GOT3 (cell line): ENCODE measurements around the gene SELENOK.
A peak's percentile ranks its signal among the peaks of the same experiment; 100 is the strongest.

ENCODE experiments used
- DNase-seq: peaks from one replicate; lab custom pipeline; 2025; ENCODE audit warnings: mixed read lengths; lab: John Stamatoyannopoulos, UW

Gene SELENOK

GRCh38 chr3:53883008-53883407 is 8.7 kb downstream of the SELENOK start:
- DNase-seq = no peak

GRCh38 chr3:53881691-53882593 is 9.7 kb downstream of the SELENOK start, which contains the start of gene ACTR8:
Gene ACTR8 (minus strand): TSS chr3:53882152. CDS start chr3:53882101, 51 bp downstream.
- peak; percentile 54 for DNase-seq

DNA sequence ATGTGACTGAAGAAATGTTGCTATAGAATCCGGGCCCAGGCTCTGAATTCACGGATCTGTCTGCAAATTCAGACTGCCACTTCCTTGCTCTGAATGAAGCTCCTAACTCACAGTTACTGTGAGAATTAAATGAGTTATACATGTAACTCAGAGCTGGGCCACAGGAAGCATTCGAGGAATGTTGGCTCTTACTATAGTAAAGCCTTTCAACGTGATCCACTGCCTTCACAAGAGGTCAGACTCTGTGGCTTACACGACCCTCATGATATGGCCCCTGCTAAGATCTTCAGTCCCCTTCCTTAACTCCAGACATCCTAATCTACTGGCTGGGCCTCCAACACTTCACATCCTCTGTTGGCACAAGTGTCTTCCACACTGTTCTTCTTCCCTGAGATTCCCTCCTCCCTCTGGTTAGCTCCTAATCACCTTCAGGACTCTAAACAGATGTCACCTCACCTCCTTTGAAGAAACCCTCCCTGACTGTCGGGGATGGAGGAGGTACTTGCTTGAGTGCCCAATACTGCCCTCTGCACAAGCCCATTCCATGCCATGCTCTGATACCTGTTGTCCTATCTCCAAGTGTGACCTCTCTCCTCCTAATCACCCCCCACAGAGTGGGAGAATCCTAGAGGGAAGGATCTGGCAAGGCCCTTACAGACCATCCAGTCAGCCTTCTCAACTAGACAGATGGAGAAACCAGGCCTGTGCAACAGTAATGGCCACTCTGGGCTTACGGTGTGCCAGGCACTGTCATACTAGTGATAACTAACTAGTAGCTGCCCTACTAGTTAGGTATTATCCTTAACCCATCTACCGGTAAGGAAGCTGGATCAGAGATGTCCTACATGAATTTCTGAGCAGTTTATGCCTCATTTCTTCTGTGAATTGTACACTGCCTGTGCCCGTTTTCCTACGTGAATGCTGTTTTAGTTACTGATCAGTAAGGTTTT is 11.0 kb downstream of the SELENOK start:
- no peak for DNase-seq

DNA sequence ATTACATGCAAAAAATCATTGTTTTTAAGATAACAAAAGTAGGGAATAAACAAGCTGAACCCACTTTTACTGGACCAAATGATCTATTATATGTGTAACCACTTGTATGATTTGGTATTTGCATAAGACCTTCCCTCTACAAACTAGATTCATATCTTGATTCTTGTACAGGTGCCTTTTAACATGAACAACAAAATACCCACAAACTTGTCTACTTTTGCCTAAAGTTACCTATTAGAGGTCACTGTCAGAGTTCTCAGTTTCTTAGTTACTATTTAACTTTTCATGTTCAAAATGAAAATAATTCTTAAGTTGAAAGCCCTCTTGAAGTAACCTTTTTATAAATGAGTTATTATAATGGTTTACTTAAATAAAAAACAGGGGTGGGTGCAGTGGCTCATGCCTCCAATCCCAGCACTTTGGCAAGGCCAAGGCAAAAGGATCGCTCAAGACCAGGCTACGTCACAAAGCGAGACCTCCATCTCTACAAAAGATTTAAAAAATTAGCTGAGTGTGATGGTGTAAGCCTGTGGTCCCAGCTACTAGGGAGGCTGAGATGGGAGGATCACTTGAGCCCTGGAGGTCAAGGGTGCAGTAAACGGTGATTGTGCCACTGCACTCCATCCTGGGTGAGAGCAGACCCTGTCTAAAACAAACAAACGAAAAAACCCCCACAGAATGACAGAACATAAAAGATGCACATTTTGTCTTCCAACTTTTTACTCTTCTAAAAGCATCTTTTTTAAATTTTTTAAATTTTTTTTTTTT is 25.7 kb downstream of the SELENOK start:
- DNase-seq = no peak

GRCh38 chr3:53863145-53863544 is 28.5 kb downstream of the SELENOK start:
- DNase-seq = no peak

GRCh38 chr3:53862241-53862640 is 29.4 kb downstream of the SELENOK start:
- no peak for DNase-seq

- DNase-seq = no peak
These were observed 31.5 kb downstream of the SELENOK start for GRCh38 chr3:53860196-53860595.

DNA sequence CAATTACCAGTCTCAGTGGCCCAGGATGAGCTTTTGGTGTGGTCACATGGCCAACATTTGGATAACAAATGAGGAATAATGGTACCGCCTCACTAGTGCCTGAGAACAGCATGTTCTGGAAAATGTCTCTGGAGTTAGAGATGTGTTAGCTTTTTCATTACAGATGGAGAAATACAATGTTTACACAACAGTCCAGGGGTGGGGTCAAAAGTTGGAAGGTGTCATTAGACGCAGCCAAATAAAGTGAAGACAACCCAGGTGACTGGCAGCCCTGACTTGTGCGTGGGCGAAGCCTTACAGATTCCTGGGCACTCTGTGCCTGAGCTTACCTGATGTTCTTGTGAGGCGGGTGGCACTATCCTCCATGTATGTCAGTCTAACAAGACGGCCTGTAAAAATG is 32.5 kb downstream of the SELENOK start:
- DNase-seq = no peak

DNA sequence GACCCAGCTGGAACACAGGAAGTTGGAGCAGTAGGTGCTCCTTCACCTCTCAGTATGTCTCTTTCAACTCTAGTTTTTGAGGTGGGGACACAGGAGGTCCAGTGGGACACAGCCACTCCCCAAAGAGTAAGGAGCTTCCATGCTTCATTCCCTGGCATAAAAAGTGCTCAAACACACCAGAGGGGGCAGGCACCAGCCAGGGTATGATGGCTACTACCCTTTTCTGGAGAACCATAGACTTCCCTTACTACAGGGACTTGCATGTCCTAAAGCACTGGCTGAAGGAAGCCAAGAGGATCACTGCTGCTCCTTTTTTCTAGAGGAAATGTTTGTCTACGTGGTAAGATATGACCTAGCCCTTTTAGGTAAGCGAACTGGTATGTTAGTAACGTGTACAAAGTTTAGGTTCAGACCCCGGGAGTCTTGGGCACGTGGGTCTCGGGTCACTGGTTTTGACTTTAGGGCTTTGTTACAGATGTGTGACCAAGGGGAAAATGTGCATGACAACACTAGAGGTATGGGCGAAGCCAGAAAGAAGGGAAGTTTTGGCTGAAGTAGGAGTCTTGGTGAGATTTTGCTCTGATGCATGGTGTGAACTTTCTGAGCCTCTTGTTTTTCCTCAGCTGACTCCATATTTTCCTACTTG is 33.4 kb downstream of the SELENOK start:
- DNase-seq = no peak

DNA sequence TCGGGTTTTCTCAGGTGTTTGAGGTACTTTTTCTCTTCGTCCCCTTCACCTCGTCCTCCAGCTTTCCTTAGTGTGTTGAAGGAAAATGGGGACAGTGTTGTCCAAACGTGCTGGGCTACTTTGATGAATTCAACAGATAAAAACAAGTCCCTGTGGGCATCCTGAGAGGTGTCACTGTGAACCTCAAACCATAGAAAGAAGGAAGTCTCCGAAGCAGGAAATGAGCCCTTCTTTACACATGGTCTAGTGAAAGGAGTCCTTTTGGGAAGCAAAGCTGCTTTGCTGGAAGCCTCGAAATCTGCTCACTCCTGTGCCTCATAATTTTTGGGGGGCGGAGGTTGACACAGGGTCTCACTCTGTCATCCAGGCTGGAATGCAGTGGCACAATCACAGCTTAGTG is 34.7 kb downstream of the SELENOK start:
- no peak for DNase-seq

GRCh38 chr3:53850895-53851294 is 40.8 kb downstream of the SELENOK start:
- no peak for DNase-seq

DNA sequence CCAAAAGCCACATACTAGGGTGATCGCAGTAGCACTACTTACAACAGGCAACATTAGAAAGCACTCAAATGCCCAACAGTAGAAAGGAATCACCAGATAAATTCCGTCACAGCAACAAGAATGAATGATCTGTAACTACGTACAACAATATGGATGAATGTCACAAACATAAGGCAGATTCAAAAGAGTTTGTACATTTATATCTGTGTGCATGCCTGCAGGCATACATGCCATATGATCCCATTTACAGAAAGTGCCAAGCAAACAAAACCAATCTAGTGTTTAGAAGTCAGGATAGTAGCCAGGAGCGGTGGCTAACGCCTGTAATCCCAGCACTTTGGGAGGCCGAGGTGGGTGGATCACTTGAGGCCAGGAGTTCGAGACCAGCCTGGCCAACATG is 41.7 kb downstream of the SELENOK start:
- no peak for DNase-seq

- DNase-seq = no peak
These were observed 44.9 kb downstream of the SELENOK start for GRCh38 chr3:53846851-53847155.

DNA sequence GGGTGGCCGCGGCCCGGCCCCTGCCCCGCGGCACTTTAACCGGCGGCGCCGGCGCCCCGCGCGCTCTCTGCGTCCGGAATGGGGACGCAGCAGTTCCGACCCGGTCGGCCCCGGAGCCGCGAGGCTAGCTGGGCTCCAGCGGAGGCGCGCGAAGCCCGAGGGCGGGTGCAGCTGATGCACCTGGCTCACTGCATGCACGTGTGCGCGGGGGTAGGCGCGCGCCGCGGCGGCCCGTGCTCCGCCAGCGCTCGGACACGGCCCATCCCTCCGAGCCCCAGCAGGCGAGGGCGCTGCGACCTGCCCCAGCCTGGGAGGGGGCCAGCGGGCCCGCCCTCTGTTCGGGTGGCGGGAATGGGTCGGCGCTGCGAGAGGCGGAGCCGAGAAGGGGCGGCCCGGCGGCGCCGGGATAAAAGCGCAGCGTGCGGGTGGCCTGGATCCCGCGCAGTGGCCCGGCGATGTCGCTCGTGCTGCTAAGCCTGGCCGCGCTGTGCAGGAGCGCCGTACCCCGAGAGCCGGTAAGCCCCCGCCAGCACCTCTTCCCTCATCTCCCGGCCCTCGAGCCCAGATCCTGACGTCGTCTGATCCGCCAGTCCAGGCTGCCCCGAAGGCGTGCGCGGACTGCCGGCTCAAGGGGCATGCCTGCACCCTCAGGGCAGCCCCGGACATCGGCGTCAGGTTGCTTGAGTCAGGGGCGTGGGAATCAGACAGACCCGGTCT is 45.4 kb downstream of the SELENOK start, which contains the start of the genes CHDH and IL17RB:
Gene CHDH, minus strand, starts transcription at position 286 of the 717 bp plus-strand sequence. CDS start 22,411 bp downstream, outside the sequence.
Gene IL17RB, plus strand, starts transcription at position 435 of the 717 bp plus-strand sequence. Its CDS starts 21 bp downstream, at position 456.
- no peak for DNase-seq

DNA sequence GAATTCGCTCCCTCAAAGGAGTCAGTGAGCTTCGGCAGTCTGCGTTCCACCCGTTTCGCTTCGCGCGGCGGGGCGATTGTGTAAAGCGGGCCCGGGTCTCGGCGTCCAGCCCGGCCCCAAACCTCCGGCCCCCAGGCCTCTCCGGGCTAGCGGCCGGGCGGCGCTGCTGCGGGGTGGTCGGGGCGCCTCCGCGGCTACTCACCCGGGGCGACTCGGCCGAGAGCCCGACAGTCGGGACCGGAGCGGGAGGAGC is 45.9 kb downstream of the SELENOK start:
- DNase-seq = no peak

DNA sequence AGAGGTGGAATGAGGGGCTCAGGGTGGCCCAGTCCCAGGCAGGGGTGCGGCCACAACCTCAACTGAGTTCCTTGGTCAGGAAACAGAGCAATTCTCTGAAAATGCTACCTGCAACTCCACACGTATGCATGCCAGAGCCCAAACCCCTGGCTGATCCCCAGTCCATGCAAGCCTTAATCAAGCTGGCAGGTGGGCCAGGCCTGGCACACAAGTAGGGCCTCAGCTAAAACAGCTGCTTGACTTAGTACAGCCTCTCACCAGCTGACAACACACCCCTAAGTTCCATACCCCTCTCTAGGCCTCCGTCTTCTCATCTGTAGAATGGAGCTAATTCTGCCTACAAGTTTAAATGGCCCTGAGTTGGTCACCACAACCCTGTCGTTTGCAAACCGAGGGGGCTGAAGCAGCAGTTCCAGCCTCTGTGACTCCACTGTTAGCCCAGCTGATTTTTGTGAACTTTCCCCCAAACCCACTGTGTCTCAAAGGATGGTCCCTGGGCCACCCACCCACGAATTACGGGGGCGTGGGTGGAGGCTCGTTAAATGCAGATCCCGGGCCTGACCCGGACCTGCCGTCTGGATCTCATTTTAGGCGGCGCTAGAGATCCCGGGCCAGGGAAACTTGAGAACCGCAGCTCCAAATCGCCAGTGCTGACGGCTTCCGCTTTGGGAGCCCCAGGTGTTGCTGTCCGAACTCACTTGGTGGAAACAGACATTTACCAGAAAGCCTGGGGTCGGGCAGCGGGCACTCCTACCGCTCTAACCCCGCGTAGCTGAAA is 46.4 kb downstream of the SELENOK start:
- DNase-seq = no peak

- DNase-seq = no peak
These were observed 47.2 kb downstream of the SELENOK start for GRCh38 chr3:53844262-53845102.

- DNase-seq = no peak
These were observed 48.2 kb downstream of the SELENOK start for GRCh38 chr3:53843195-53844177.
